Measurements from ENCODE around the gene RELN. TPM values are rescaled to one million over a fixed set of nuclear protein-coding genes. Genes with fewer than 3 reads are reported as not detected.

RELN gene
- total and polyA plus RNA-seq, 2 donors (not counting 1 experiment from before 2014, with no cell fraction given): 0.33 to 31.8 TPM

DNA sequence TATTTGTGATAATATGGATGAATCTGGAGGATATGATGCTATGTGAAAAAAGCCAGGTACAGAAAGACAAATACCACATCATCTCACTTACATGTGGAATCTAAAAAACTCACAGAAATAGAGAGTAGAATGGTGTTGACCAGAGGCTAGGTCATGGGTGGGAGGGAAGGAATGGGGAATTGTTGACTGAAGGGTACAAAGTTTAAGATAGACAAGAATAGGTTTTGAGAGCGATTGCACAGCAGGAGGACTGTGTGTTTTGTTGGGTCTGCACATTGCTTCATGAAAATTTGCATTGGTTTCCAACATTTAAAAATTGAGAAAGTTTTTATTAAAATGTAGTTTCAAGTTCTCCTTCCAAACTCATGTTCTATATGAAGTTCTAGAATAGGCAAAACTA, 551.8 kb downstream of the RELN start:
- no peaks in the 10 kb centered on the region for H3K9me3 ChIP-seq (ENCODE audit: control insufficient read depth, insufficient read depth, low read depth, low read length)
- TF ChIP-seq, protein P1, sequence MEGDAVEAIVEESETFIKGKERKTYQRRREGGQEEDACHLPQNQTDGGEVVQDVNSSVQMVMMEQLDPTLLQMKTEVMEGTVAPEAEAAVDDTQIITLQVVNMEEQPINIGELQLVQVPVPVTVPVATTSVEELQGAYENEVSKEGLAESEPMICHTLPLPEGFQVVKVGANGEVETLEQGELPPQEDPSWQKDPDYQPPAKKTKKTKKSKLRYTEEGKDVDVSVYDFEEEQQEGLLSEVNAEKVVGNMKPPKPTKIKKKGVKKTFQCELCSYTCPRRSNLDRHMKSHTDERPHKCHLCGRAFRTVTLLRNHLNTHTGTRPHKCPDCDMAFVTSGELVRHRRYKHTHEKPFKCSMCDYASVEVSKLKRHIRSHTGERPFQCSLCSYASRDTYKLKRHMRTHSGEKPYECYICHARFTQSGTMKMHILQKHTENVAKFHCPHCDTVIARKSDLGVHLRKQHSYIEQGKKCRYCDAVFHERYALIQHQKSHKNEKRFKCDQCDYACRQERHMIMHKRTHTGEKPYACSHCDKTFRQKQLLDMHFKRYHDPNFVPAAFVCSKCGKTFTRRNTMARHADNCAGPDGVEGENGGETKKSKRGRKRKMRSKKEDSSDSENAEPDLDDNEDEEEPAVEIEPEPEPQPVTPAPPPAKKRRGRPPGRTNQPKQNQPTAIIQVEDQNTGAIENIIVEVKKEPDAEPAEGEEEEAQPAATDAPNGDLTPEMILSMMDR (conservative IDR thresholded peaks at IDR 0.05 in 1 of 2, IDR thresholded peaks at IDR 0.05 in 1 of 2; ENCODE audit: low read depth in 1 of 2, low read length in 2 of 2): no peak
- TF ChIP-seq EZH2 (IDR thresholded peaks at IDR 0.05; ENCODE audit: low read length, missing control alignments): no peak
- no peak for DNase-seq (ENCODE audit: low read depth in 2 of 2)
- H3K36me3 ChIP-seq (ENCODE audit: control insufficient read depth, insufficient read depth, low read length): no peaks in the 10 kb centered on the region
- H3K4me1 ChIP-seq (ENCODE audit: control insufficient read depth, extremely low read depth, insufficient read depth, low read length): no peaks in the 10 kb centered on the region
- H4K20me1 ChIP-seq (ENCODE audit: control insufficient read depth, extremely low read depth, insufficient read depth, low read length): no peaks in the 10 kb centered on the region
- no peak overlapping the region for H3K4me3 ChIP-seq (replicated peaks in 1 of 4; ENCODE audit: control extremely low read depth in 1 of 4, insufficient read depth in 1 of 4, low read depth in 3 of 4, low read length in 4 of 4)
- no peak overlapping the region for H3K9ac ChIP-seq (ENCODE audit: insufficient read depth, low read length)
- no peak overlapping the region for H3K27ac ChIP-seq (ENCODE audit: insufficient read depth, low read length)
- H3K79me2 ChIP-seq (ENCODE audit: control insufficient read depth, insufficient read depth, low read length): no peaks in the 10 kb centered on the region
- no peak overlapping the region for H2AFZ ChIP-seq (ENCODE audit: low read length)
- H3K27me3 ChIP-seq (ENCODE audit: control insufficient read depth, insufficient read depth, low read length): no peaks in the 10 kb centered on the region
- no peak overlapping the region for H3K4me2 ChIP-seq (ENCODE audit: extremely low read depth, insufficient read depth, low read length)

DNA sequence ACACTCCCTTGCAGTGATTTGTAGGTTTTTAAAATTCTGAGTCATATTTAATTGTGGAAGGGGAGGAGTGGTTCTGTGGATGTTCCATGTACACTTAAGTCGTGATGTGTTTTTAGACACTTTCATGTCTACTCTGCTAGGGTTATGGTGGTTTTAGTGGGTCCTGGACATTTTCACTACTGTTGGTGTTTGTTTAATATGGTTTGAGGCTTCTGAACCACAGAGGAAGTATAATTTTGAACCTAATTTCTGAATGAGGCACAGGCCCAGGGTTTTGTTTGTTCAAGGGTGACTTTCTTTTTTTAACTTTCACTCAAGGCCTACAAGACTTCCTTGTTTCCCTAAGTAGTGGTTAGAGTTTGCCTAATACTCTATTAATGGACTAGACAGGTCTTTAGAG, 556.7 kb downstream of the RELN start:
- no peaks in the 10 kb centered on the region for H3K9me3 ChIP-seq (ENCODE audit: control insufficient read depth, insufficient read depth, low read depth, low read length)
- DNase-seq (ENCODE audit: low read depth in 2 of 2): no peak
- H3K9ac ChIP-seq (ENCODE audit: insufficient read depth, low read length): no peak overlapping the region
- H3K4me3 ChIP-seq (replicated peaks in 1 of 4; ENCODE audit: control extremely low read depth in 1 of 4, insufficient read depth in 1 of 4, low read depth in 3 of 4, low read length in 4 of 4): no peak overlapping the region
- no peaks in the 10 kb centered on the region for H4K20me1 ChIP-seq (ENCODE audit: control insufficient read depth, extremely low read depth, insufficient read depth, low read length)
- no peak overlapping the region for H2AFZ ChIP-seq (ENCODE audit: low read length)
- TF ChIP-seq, protein P1 (conservative IDR thresholded peaks at IDR 0.05 in 1 of 2, IDR thresholded peaks at IDR 0.05 in 1 of 2; ENCODE audit: low read depth in 1 of 2, low read length in 2 of 2): no peak
- no peak for TF ChIP-seq EZH2 (IDR thresholded peaks at IDR 0.05; ENCODE audit: low read length, missing control alignments)
- H3K36me3 ChIP-seq (ENCODE audit: control insufficient read depth, insufficient read depth, low read length): no peaks in the 10 kb centered on the region
- H3K27ac ChIP-seq (ENCODE audit: insufficient read depth, low read length): no peak overlapping the region
- no peaks in the 10 kb centered on the region for H3K4me1 ChIP-seq (ENCODE audit: control insufficient read depth, extremely low read depth, insufficient read depth, low read length)
- H3K79me2 ChIP-seq (ENCODE audit: control insufficient read depth, insufficient read depth, low read length): no peaks in the 10 kb centered on the region
- H3K4me2 ChIP-seq (ENCODE audit: extremely low read depth, insufficient read depth, low read length): no peak overlapping the region
- H3K27me3 ChIP-seq (ENCODE audit: control insufficient read depth, insufficient read depth, low read length): no peaks in the 10 kb centered on the region

DNA sequence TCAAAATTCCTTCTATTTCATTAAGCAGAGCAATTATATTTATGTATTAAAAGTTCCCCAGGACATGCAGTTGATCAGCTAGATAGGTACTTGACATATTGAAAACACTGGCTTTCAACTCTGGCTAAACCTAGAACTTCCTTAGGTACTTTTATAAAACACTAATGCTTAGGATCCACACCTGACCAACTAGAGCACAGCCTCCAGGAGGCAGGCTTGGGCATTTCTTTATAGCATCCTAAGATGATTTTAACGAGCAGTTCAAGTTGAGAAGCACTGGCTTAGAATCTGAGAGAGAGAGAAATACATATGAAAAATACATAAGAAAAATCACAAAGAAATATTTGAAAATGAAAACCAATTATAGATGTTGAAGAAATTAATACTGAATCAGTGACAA, 564.3 kb downstream of the RELN start:
- Histone ChIP-seq H2AFZ (ENCODE audit: low read length) (no peak overlapping the region), H3K79me2 (ENCODE audit: control insufficient read depth, insufficient read depth, low read length) (no peaks in the 10 kb centered on the region), H3K36me3 (ENCODE audit: control insufficient read depth, insufficient read depth, low read length) (no peaks in the 10 kb centered on the region), H3K4me2 (ENCODE audit: extremely low read depth, insufficient read depth, low read length) (no peak overlapping the region), H3K9me3 (ENCODE audit: control insufficient read depth, insufficient read depth, low read depth, low read length) (no peaks in the 10 kb centered on the region), H3K27me3 (ENCODE audit: control insufficient read depth, insufficient read depth, low read length) (no peaks in the 10 kb centered on the region), H3K4me3 (replicated peaks in 1 of 4; ENCODE audit: control extremely low read depth in 1 of 4, insufficient read depth in 1 of 4, low read depth in 3 of 4, low read length in 4 of 4) (no peak overlapping the region), H4K20me1 (ENCODE audit: control insufficient read depth, extremely low read depth, insufficient read depth, low read length) (no peaks in the 10 kb centered on the region), H3K9ac (ENCODE audit: insufficient read depth, low read length) (no peak overlapping the region), H3K27ac (ENCODE audit: insufficient read depth, low read length) (no peak overlapping the region), H3K4me1 (ENCODE audit: control insufficient read depth, extremely low read depth, insufficient read depth, low read length) (no peaks in the 10 kb centered on the region)
- TF ChIP-seq, protein P1 (conservative IDR thresholded peaks at IDR 0.05 in 1 of 2, IDR thresholded peaks at IDR 0.05 in 1 of 2; ENCODE audit: low read depth in 1 of 2, low read length in 2 of 2): no peak
- no peak for TF ChIP-seq EZH2 (IDR thresholded peaks at IDR 0.05; ENCODE audit: low read length, missing control alignments)
- no peak for DNase-seq (ENCODE audit: low read depth in 2 of 2)

Measured in fibroblast of lung (primary cell).